HG02973 (cell line): Measurements from ENCODE around the gene PDIA6.
"Not testable (repeated sequence)": the region's sequence is repeated elsewhere in the genome, so short reads cannot be mapped to it uniquely, and the experiment has no call there.

ENCODE experiments used
- ATAC-seq: cut with Tn5 transposase; IDR thresholded peaks from one replicate; pipeline ENCODE4 v1.9.1; 2021; ENCODE audit warnings: moderate library complexity; ENCODE audit not compliant: unreplicated experiment

PDIA6 gene

GRCh38 chr2:10813163-10814138, 866 bp upstream of the PDIA6 start:
- ATAC-seq, result not testable (repeated sequence)

- no peak for ATAC-seq
Measured at GRCh38 chr2:10811517-10811916, 1.1 kb downstream of the PDIA6 start.

GRCh38 chr2:10810202-10811161, 2.1 kb downstream of the PDIA6 start:
- no peak for ATAC-seq

GRCh38 chr2:10806543-10806942, 6.0 kb downstream of the PDIA6 start:
- no peak for ATAC-seq

- ATAC-seq, result not testable (repeated sequence)
Measured at GRCh38 chr2:10805990-10806389, 6.6 kb downstream of the PDIA6 start.

- no peak for ATAC-seq
Measured at GRCh38 chr2:10802657-10803056, 9.9 kb downstream of the PDIA6 start.

GRCh38 chr2:10800163-10800562, 12.4 kb downstream of the PDIA6 start:
- ATAC-seq, result no peak

- no peak for ATAC-seq
Measured at GRCh38 chr2:10798783-10799182, 13.8 kb downstream of the PDIA6 start.

GRCh38 chr2:10796703-10797102, 15.9 kb downstream of the PDIA6 start:
- no peak for ATAC-seq

- ATAC-seq, result no peak
Measured at GRCh38 chr2:10795508-10796046, 17.0 kb downstream of the PDIA6 start.

- ATAC-seq, result no peak
Measured at GRCh38 chr2:10794876-10795275, 17.7 kb downstream of the PDIA6 start.

GRCh38 chr2:10793816-10794215, 18.8 kb downstream of the PDIA6 start:
- ATAC-seq, result no peak

GRCh38 chr2:10792660-10793400, 19.8 kb downstream of the PDIA6 start:
- ATAC-seq, result no peak

- ATAC-seq, result peak; percentile 52
Measured at GRCh38 chr2:10792001-10792634, 20.5 kb downstream of the PDIA6 start.

- ATAC-seq, result no peak
Measured at GRCh38 chr2:10790228-10790973, 22.2 kb downstream of the PDIA6 start.

- no peak for ATAC-seq
Measured at GRCh38 chr2:10788855-10789254, 23.7 kb downstream of the PDIA6 start.

- no peak for ATAC-seq
Measured at GRCh38 chr2:10787176-10787968, 25.2 kb downstream of the PDIA6 start.

GRCh38 chr2:10786240-10786982, 26.2 kb downstream of the PDIA6 start:
- no peak for ATAC-seq
